Measurements from ENCODE around the gene ZNF488. TPM values are rescaled to one million over a fixed set of nuclear protein-coding genes. Genes with fewer than 3 reads are reported as not detected.

The ZNF488 gene, protein sequence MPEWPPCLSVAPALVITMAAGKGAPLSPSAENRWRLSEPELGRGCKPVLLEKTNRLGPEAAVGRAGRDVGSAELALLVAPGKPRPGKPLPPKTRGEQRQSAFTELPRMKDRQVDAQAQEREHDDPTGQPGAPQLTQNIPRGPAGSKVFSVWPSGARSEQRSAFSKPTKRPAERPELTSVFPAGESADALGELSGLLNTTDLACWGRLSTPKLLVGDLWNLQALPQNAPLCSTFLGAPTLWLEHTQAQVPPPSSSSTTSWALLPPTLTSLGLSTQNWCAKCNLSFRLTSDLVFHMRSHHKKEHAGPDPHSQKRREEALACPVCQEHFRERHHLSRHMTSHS
- polyA plus RNA-seq (2011; rRNA removed) (4.0 and 4.6 TPM in 2 replicates), polyA plus RNA-seq (2017; fragmentation: RNase III; extraction: RNeasy Plus Mini Kit Qiagen cat#74134 plus additional on column Dnase treatment) (6.8 to 8.3 TPM (median 6.9 TPM) in 3 replicates), polyA minus RNA-seq (2011; rRNA and poly(A)+ RNA removed) (6.4 and 6.5 TPM in 2 replicates)
- polyA plus RNA-seq (2012; cell fraction: cytosol; rRNA removed): 5.1 and 6.7 TPM in 2 replicates
- 6.5 and 6.7 TPM in 2 replicates for polyA plus RNA-seq (2012; cell fraction: nucleus; rRNA removed)

DNA sequence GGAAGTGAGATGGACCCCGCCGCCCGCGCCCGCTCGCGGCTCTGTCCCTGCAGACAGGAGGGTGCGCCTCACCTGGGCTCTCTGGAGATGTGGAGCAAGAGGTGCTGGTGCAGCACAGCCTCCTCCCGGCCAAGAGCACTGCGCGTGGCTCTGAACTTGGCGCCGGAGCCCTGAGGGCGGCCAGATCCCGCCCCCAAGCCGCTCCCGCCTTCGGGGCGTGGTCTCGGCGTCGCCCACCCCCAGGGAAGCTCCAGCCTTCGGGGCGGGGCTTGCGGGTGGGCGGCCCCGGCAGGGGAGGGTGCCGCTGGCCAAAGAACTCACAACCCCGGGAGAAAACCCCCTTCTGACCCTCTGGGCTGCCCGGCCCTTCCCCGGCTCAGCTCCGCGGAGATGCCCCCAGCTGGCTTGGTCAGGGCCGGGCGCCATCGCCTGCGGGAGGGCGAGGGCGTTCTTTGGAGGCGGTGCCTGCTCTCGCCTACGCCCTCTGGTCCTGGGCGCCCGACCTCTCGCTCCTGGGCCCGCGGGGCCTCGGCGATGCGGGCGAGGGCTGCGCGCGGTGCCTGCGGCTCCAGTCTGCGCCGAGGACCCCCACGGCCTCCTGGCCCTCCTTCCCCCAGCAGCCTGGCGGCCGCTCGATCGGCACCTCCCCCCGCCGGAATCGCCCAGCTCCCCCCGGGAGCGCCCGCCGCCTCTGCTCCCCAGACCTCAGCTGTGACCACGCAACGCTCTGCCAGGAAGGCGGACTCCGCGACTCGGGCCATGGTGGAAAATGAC is at the start of gene ZNF488:
Gene ZNF488 (minus strand): TSS at position 146 of the 774 bp plus-strand sequence. CDS start 15,464 bp downstream, outside the sequence.
- Histone ChIP-seq H3K9me3 (no peaks in the 10 kb centered on the region), H3K4me1 (peaks cover 27% of the 10 kb centered on the region), H3K4me2 (peak within 1 kb of the TSS; percentile 88), H3K27ac (peak within 1 kb of the TSS; percentile 72 to 95), H3K4me3 (peak within 1 kb of the TSS; percentile 60)
- ChIA-PET CTCF (interaction anchor here (0.7 to 2.3 kb wide), 7 partner anchors 10 to 77 kb away, joined by 3 to 11 read pairs (median 5); no protein-coding TSS in a partner anchor), POLR2A (interaction anchor here (0.7 to 1.4 kb wide), 8 partner anchors 9 to 58 kb away, joined by 3 to 5 read pairs (median 4); no protein-coding TSS in a partner anchor)
- DNase-seq (ENCODE audit: low read depth in 1 of 2, low spot score in 1 of 2): peak; percentile 84 to 94
- TF ChIP-seq PHF8 (IDR thresholded peaks at IDR 0.05; ENCODE audit: borderline replicate concordance, low read depth) (peak; percentile 79), RAD21 (conservative IDR thresholded peaks at IDR 0.05 in 1 of 2, IDR thresholded peaks at IDR 0.05 in 1 of 2) (peak; percentile 1 to 21; a peak in 3 of 5 replicates), JUN (IDR thresholded peaks at IDR 0.05) (peak; percentile 37 to 76; a peak in 2 of 5 replicates), RFX5 (IDR thresholded peaks at IDR 0.05) (no peak), POLR2A (IDR thresholded peaks at IDR 0.05; ENCODE audit: low read length) (peak; percentile 69), ESRRA (IDR thresholded peaks at IDR 0.05; ENCODE audit: borderline replicate concordance, low read length) (no peak)
- TF ChIP-seq, protein P1, sequence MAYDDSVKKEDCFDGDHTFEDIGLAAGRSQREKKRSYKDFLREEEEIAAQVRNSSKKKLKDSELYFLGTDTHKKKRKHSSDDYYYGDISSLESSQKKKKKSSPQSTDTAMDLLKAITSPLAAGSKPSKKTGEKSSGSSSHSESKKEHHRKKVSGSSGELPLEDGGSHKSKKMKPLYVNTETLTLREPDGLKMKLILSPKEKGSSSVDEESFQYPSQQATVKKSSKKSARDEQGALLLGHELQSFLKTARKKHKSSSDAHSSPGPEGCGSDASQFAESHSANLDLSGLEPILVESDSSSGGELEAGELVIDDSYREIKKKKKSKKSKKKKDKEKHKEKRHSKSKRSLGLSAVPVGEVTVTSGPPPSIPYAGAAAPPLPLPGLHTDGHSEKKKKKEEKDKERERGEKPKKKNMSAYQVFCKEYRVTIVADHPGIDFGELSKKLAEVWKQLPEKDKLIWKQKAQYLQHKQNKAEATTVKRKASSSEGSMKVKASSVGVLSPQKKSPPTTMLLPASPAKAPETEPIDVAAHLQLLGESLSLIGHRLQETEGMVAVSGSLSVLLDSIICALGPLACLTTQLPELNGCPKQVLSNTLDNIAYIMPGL (CRISPR knock-in tag; IDR thresholded peaks at IDR 0.05; ENCODE audit: borderline replicate concordance): no peak
- TF ChIP-seq, protein P2, sequence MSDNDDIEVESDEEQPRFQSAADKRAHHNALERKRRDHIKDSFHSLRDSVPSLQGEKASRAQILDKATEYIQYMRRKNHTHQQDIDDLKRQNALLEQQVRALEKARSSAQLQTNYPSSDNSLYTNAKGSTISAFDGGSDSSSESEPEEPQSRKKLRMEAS (IDR thresholded peaks at IDR 0.05): peak; percentile 51
- 2% methylated on average over 20 of the region's 75 CpGs for WGBS (ENCODE audit: missing lambda C conversion rate)
- peak; percentile 92 to 95 for ATAC-seq
- FAIRE-seq: no peak

DNA sequence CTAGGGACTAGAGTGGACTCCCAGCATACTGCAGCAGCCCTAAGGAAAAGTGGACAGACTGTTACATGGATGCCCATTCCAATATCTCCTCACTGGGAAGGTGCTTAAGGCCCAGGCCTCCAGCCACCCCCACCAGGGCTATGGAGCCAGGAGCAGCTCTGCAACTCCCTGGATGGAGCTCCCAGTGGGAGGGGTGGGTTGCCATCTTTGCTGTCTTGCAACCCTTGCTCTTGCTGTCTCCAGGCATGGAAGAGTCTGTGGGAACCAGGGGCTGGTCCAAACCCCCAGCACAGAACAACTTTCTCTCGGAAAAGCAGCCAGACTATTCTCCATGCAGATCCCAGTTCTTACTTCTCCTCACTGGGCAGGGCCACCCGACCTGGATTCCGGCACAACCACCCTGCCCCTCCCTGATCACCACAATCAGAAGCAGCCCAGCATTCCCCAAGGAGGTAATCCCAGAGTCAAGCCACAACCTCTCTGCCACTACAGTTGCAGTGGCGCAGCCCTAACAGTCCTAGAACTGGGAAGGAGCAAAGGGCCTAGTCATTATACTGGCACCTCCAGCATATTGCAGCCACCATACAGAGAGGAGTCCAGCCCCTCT is 41.8 kb upstream of the ZNF488 start:
- no peak for ATAC-seq
- no peaks in the 10 kb centered on the region; the same call in 2 of the 3 replicates for H3K9me3 ChIP-seq
- TF ChIP-seq CBX8 (IDR thresholded peaks at IDR 0.05) (no peak), ZNF302 (CRISPR knock-in tag; IDR thresholded peaks at IDR 0.05) (no peak), RAD21 (conservative IDR thresholded peaks at IDR 0.05 in 1 of 2, IDR thresholded peaks at IDR 0.05 in 1 of 2) (no peak), EHF (CRISPR knock-in tag; IDR thresholded peaks at IDR 0.05) (no peak), POLR2A (IDR thresholded peaks at IDR 0.05; ENCODE audit: low read length) (no peak), TP53 (CRISPR knock-in tag; IDR thresholded peaks at IDR 0.05) (no peak), EHMT2 (IDR thresholded peaks at IDR 0.05; ENCODE audit: low read depth) (no peak), FOSB (CRISPR knock-in tag; IDR thresholded peaks at IDR 0.05) (no peak), JUN (IDR thresholded peaks at IDR 0.05) (no peak), ZC3H11A (IDR thresholded peaks at IDR 0.05) (no peak), NR3C1 (IDR thresholded peaks at IDR 0.05) (no peak)
- TF ChIP-seq, protein P3, sequence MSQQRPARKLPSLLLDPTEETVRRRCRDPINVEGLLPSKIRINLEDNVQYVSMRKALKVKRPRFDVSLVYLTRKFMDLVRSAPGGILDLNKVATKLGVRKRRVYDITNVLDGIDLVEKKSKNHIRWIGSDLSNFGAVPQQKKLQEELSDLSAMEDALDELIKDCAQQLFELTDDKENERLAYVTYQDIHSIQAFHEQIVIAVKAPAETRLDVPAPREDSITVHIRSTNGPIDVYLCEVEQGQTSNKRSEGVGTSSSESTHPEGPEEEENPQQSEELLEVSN (IDR thresholded peaks at IDR 0.05; ENCODE audit: borderline replicate concordance, low read depth): no peak
- TF ChIP-seq, protein P4, sequence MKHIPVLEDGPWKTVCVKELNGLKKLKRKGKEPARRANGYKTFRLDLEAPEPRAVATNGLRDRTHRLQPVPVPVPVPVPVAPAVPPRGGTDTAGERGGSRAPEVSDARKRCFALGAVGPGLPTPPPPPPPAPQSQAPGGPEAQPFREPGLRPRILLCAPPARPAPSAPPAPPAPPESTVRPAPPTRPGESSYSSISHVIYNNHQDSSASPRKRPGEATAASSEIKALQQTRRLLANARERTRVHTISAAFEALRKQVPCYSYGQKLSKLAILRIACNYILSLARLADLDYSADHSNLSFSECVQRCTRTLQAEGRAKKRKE (CRISPR knock-in tag; IDR thresholded peaks at IDR 0.05; ENCODE audit: low read depth): no peak
- TF ChIP-seq, protein P5, sequence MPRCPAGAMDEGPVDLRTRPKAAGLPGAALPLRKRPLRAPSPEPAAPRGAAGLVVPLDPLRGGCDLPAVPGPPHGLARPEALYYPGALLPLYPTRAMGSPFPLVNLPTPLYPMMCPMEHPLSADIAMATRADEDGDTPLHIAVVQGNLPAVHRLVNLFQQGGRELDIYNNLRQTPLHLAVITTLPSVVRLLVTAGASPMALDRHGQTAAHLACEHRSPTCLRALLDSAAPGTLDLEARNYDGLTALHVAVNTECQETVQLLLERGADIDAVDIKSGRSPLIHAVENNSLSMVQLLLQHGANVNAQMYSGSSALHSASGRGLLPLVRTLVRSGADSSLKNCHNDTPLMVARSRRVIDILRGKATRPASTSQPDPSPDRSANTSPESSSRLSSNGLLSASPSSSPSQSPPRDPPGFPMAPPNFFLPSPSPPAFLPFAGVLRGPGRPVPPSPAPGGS (IDR thresholded peaks at IDR 0.05): no peak
- TF ChIP-seq, protein P6, sequence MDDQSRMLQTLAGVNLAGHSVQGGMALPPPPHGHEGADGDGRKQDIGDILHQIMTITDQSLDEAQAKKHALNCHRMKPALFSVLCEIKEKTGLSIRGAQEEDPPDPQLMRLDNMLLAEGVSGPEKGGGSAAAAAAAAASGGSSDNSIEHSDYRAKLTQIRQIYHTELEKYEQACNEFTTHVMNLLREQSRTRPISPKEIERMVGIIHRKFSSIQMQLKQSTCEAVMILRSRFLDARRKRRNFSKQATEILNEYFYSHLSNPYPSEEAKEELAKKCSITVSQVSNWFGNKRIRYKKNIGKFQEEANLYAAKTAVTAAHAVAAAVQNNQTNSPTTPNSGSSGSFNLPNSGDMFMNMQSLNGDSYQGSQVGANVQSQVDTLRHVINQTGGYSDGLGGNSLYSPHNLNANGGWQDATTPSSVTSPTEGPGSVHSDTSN (IDR thresholded peaks at IDR 0.05): no peak
- TF ChIP-seq, protein P7, sequence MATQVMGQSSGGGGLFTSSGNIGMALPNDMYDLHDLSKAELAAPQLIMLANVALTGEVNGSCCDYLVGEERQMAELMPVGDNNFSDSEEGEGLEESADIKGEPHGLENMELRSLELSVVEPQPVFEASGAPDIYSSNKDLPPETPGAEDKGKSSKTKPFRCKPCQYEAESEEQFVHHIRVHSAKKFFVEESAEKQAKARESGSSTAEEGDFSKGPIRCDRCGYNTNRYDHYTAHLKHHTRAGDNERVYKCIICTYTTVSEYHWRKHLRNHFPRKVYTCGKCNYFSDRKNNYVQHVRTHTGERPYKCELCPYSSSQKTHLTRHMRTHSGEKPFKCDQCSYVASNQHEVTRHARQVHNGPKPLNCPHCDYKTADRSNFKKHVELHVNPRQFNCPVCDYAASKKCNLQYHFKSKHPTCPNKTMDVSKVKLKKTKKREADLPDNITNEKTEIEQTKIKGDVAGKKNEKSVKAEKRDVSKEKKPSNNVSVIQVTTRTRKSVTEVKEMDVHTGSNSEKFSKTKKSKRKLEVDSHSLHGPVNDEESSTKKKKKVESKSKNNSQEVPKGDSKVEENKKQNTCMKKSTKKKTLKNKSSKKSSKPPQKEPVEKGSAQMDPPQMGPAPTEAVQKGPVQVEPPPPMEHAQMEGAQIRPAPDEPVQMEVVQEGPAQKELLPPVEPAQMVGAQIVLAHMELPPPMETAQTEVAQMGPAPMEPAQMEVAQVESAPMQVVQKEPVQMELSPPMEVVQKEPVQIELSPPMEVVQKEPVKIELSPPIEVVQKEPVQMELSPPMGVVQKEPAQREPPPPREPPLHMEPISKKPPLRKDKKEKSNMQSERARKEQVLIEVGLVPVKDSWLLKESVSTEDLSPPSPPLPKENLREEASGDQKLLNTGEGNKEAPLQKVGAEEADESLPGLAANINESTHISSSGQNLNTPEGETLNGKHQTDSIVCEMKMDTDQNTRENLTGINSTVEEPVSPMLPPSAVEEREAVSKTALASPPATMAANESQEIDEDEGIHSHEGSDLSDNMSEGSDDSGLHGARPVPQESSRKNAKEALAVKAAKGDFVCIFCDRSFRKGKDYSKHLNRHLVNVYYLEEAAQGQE (IDR thresholded peaks at IDR 0.05): no peak
- TF ChIP-seq, protein P2 (IDR thresholded peaks at IDR 0.05): no peak
- H3K4me3 ChIP-seq: no peak overlapping the region
- H3K4me2 ChIP-seq: no peak overlapping the region
- POLR2A ChIA-PET: no interaction called here
- WGBS (ENCODE audit: missing lambda C conversion rate): 71% methylated on average over 4 of the region's 4 CpGs
- CTCF ChIA-PET: interaction anchor here (1.0 kb wide), 1 partner anchor 48 kb away, joined by 3 read pairs; no protein-coding TSS in a partner anchor
- no peak overlapping the region for H3K27ac ChIP-seq
- no peak for FAIRE-seq
- no peak for DNase-seq (ENCODE audit: low read depth in 1 of 2, low spot score in 1 of 2)
- H3K4me1 ChIP-seq: peaks cover 5% of the 10 kb centered on the region; the same call in 2 of the 3 replicates

Measured in A549 (cell line).